ENCODE results near the gene RBM39. TPM values are rescaled to one million over a fixed set of nuclear protein-coding genes. Genes with fewer than 3 reads are reported as not detected.

The RBM39 gene
- total RNA-seq, 1 experiment from 2014 or later = 341 TPM

DNA sequence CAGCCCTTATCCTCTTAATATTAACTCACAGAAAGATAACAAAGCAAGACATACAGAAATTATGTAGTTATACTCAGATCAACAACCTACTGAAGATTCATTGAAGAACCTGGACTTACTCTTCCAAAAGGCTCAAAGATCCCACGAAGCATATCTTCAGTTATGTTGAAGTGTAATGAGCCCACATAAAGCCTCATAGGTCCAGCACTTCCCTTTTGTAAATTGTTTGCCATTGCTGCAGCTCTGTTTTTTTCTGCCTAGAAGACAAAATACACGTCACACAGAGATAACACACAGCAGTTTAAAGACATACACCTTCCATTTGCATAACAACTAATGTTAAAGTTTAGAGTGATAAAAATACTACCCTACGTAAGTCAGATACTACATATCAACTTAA, 20.4 kb downstream of the RBM39 start:
- intact Hi-C loops (cut with micrococcal nuclease) = no loop called here
- DNase-seq = no peak
- Histone ChIP-seq H3K9ac (ENCODE audit: low read length) (no peak overlapping the region), H3K27me3 (ENCODE audit: low read length) (no peaks in the 10 kb centered on the region), H3K4me1 (ENCODE audit: insufficient read depth, low read length) (no peaks in the 10 kb centered on the region), H3K36me3 (ENCODE audit: low read depth, low read length) (peaks cover 90% of the 10 kb centered on the region), H3K27ac (ENCODE audit: low read length) (no peak overlapping the region), H4K20me1 (ENCODE audit: low read length) (peaks cover 79% of the 10 kb centered on the region), H3K9me3 (ENCODE audit: low read length) (no peaks in the 10 kb centered on the region), H2AFZ (ENCODE audit: low read length) (no peak overlapping the region), H3K9me2 (replicated peaks; ENCODE audit: low read length) (no peaks in the 10 kb centered on the region), H3F3A (ENCODE audit: low read length, unreplicated experiment) (peaks cover 15% of the 10 kb centered on the region), H3K4me3 (ENCODE audit: low read length) (no peak overlapping the region), H3K79me2 (ENCODE audit: low read length) (peaks cover 96% of the 10 kb centered on the region), H3K4me2 (ENCODE audit: low read length) (no peak overlapping the region)
- ATAC-seq = no peak
- TF ChIP-seq, protein P1, sequence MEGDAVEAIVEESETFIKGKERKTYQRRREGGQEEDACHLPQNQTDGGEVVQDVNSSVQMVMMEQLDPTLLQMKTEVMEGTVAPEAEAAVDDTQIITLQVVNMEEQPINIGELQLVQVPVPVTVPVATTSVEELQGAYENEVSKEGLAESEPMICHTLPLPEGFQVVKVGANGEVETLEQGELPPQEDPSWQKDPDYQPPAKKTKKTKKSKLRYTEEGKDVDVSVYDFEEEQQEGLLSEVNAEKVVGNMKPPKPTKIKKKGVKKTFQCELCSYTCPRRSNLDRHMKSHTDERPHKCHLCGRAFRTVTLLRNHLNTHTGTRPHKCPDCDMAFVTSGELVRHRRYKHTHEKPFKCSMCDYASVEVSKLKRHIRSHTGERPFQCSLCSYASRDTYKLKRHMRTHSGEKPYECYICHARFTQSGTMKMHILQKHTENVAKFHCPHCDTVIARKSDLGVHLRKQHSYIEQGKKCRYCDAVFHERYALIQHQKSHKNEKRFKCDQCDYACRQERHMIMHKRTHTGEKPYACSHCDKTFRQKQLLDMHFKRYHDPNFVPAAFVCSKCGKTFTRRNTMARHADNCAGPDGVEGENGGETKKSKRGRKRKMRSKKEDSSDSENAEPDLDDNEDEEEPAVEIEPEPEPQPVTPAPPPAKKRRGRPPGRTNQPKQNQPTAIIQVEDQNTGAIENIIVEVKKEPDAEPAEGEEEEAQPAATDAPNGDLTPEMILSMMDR (conservative IDR thresholded peaks at IDR 0.05; ENCODE audit: low read depth, low read length) = no peak
- TF ChIP-seq EZH2phosphoT487 (IDR thresholded peaks at IDR 0.05; ENCODE audit: borderline replicate concordance, low read length) = no peak
- TF ChIP-seq EZH2 (IDR thresholded peaks at IDR 0.05; ENCODE audit: low read length, unreplicated experiment) = no peak
- ChIA-PET CTCF (no interaction called here), POLR2A (ENCODE audit: unreplicated experiment) (no interaction called here)
- BruUV-seq (replicated peaks) = no TSS peak

DNA sequence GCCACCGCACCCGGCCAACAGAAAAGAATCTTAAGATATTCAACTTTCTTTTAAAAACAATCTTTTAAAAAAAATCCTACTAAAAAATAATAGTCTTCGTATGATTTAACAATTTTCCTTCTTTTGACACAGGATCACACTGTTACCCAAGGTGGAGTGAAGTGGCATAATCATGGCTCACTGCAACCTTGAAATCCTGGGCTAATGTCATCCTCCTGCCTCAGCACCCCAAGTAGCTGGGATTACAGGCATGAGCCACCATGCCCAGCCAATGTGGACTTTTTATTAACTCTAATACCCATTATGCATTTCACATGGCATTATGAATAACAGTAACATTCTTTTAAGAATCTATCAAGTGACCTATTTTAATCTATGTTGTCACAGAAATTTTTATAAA, 20.8 kb downstream of the RBM39 start:
- Histone ChIP-seq H3K4me2 (ENCODE audit: low read length) (no peak overlapping the region), H3K9me2 (replicated peaks; ENCODE audit: low read length) (no peaks in the 10 kb centered on the region), H3K4me3 (ENCODE audit: low read length) (no peak overlapping the region), H3K27me3 (ENCODE audit: low read length) (no peaks in the 10 kb centered on the region), H4K20me1 (ENCODE audit: low read length) (peaks cover 78% of the 10 kb centered on the region), H2AFZ (ENCODE audit: low read length) (no peak overlapping the region), H3K27ac (ENCODE audit: low read length) (no peak overlapping the region), H3F3A (ENCODE audit: low read length, unreplicated experiment) (peaks cover 16% of the 10 kb centered on the region), H3K36me3 (ENCODE audit: low read depth, low read length) (peaks cover 90% of the 10 kb centered on the region), H3K4me1 (ENCODE audit: insufficient read depth, low read length) (no peaks in the 10 kb centered on the region), H3K9me3 (ENCODE audit: low read length) (no peaks in the 10 kb centered on the region), H3K79me2 (ENCODE audit: low read length) (peaks cover 96% of the 10 kb centered on the region), H3K9ac (ENCODE audit: low read length) (no peak overlapping the region)
- ChIA-PET POLR2A (ENCODE audit: unreplicated experiment) (no interaction called here), CTCF (no interaction called here)
- TF ChIP-seq EZH2phosphoT487 (IDR thresholded peaks at IDR 0.05; ENCODE audit: borderline replicate concordance, low read length) (no peak), EZH2 (IDR thresholded peaks at IDR 0.05; ENCODE audit: low read length, unreplicated experiment) (no peak)
- TF ChIP-seq, protein P1 (conservative IDR thresholded peaks at IDR 0.05; ENCODE audit: low read depth, low read length) = no peak
- no peak for ATAC-seq
- no peak for DNase-seq
- no TSS peak for BruUV-seq (replicated peaks)
- intact Hi-C loops (cut with micrococcal nuclease) = no loop called here

DNA sequence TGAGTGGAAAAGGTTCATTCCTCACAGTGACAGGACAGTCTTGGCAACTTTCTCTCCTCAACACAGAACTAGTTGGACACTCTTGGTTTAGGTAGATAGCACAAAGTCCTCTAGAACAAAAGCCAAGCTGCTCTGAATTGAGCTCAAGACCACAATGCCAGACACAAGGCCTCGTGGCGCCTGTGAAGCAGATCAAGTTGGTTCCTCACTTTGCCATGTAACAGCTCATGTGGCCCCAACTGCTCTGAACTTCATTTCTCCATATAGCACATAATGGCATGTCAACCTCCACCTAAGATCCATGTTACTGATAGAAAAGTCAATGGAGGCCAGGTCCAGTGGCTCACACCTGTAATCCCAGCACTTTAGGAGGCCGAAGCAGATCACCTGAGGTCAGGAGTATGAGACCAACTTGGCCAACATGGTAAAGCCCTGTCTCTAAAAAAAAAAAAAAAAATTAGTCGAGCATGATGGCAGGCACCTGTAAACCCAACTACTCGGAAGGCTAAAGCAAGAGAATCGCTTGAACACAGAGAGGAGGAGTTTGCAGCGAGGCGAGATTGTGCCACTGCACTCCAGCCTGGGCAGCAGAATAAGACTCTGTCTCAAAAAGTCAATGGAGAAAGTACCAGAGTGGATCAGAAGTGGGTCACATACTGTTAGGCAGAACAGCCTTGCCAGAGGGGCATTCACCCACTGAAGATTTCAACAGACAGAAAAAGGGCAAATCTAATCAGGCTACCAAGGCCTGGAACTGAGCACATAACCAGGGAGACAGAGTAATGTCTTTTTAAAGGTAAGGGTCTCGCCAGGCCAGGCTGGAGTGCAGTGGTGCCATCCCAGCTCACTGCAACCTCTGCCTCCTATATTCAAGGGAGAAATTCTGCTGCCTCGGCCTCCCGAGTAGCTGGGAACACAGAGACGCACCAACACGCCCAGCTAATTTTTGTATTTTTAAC, 21.6 kb downstream of the RBM39 start:
- no peaks in the 10 kb centered on the region for H3K4me1 ChIP-seq (ENCODE audit: insufficient read depth, low read length)
- no peaks in the 10 kb centered on the region for H3K9me3 ChIP-seq (ENCODE audit: low read length)
- H3F3A ChIP-seq (ENCODE audit: low read length, unreplicated experiment) = peaks cover 16% of the 10 kb centered on the region
- H3K9ac ChIP-seq (ENCODE audit: low read length) = no peak overlapping the region
- intact Hi-C loops (cut with micrococcal nuclease) = no loop called here
- POLR2A ChIA-PET (ENCODE audit: unreplicated experiment) = no interaction called here
- BruUV-seq (replicated peaks) = no TSS peak
- H3K27ac ChIP-seq (ENCODE audit: low read length) = no peak overlapping the region
- H3K36me3 ChIP-seq (ENCODE audit: low read depth, low read length) = peaks cover 90% of the 10 kb centered on the region
- no peak overlapping the region for H2AFZ ChIP-seq (ENCODE audit: low read length)
- peaks cover 94% of the 10 kb centered on the region for H3K79me2 ChIP-seq (ENCODE audit: low read length)
- CTCF ChIA-PET = no interaction called here
- TF ChIP-seq EZH2phosphoT487 (IDR thresholded peaks at IDR 0.05; ENCODE audit: borderline replicate concordance, low read length) = no peak
- no peak for TF ChIP-seq EZH2 (IDR thresholded peaks at IDR 0.05; ENCODE audit: low read length, unreplicated experiment)
- TF ChIP-seq, protein P1 (conservative IDR thresholded peaks at IDR 0.05; ENCODE audit: low read depth, low read length) = no peak
- DNase-seq (no peak), ATAC-seq (no peak)
- peaks cover 83% of the 10 kb centered on the region for H4K20me1 ChIP-seq (ENCODE audit: low read length)
- H3K27me3 ChIP-seq (ENCODE audit: low read length) = no peaks in the 10 kb centered on the region
- no peak overlapping the region for H3K4me3 ChIP-seq (ENCODE audit: low read length)
- H3K9me2 ChIP-seq (replicated peaks; ENCODE audit: low read length) = no peaks in the 10 kb centered on the region
- H3K4me2 ChIP-seq (ENCODE audit: low read length) = no peak overlapping the region
